Measurements from ENCODE around the gene NOP10.

Gene NOP10

DNA sequence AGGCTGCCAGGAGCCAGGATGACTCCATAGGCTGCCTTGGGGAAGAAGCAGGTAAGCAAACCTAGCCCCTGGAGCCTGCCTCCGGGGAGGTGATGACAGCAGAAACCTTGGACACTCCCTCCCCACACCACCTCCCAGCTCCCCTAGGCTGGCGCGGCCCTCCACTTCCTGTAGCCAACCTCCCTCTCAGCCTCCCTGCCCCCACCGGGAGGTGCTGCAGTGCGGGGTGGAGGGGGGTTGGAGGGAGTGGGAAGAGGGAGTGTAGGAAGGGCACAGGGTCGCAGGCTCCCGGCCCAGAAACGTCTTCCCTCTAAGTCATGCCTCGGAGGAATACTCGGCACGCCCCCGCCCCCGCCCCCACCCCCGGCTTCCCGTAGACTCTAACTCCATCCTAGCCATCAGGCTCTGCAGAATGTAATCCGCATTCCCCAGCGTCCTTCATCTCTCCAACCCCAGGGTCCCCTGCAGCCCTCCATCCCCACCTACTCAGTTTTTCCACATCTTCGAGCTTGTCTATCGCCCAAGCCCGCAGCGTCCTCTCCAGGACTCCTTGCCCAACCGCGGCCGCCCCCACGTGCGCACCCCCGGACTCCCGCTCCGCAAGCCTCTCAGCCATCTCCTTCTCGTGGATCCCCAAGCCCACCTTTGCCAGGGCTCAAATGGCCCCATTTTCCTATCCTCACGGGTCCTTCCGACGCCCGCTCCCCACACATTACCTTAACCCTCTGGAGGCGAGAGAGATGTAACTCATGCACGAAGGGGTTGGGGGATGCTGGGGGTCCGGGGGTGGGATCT, 23.5 kb upstream of the NOP10 start:
- TF ChIP-seq, protein P1, sequence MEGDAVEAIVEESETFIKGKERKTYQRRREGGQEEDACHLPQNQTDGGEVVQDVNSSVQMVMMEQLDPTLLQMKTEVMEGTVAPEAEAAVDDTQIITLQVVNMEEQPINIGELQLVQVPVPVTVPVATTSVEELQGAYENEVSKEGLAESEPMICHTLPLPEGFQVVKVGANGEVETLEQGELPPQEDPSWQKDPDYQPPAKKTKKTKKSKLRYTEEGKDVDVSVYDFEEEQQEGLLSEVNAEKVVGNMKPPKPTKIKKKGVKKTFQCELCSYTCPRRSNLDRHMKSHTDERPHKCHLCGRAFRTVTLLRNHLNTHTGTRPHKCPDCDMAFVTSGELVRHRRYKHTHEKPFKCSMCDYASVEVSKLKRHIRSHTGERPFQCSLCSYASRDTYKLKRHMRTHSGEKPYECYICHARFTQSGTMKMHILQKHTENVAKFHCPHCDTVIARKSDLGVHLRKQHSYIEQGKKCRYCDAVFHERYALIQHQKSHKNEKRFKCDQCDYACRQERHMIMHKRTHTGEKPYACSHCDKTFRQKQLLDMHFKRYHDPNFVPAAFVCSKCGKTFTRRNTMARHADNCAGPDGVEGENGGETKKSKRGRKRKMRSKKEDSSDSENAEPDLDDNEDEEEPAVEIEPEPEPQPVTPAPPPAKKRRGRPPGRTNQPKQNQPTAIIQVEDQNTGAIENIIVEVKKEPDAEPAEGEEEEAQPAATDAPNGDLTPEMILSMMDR (IDR thresholded peaks at IDR 0.05), result no peak

DNA sequence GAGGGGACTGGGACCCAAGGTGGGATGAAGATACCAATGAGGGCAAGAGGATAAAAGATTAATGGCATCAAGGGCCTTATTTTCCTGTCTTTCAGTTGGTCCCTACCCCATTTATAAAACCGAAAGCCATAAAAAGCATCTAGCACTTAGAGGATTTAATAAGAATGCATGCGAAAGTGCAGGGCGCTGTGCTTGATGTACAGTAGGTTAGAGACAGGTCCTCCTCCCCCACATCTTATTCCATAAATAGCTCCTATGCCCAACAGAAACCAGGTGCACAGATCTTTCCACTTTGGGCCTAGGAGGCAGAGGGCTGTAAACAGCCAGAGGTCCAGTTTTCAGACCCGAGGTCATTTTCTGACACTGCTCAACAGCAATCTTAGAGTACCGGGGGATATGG, 22.9 kb upstream of the NOP10 start:
- TF ChIP-seq, protein P1 (IDR thresholded peaks at IDR 0.05), result no peak

DNA sequence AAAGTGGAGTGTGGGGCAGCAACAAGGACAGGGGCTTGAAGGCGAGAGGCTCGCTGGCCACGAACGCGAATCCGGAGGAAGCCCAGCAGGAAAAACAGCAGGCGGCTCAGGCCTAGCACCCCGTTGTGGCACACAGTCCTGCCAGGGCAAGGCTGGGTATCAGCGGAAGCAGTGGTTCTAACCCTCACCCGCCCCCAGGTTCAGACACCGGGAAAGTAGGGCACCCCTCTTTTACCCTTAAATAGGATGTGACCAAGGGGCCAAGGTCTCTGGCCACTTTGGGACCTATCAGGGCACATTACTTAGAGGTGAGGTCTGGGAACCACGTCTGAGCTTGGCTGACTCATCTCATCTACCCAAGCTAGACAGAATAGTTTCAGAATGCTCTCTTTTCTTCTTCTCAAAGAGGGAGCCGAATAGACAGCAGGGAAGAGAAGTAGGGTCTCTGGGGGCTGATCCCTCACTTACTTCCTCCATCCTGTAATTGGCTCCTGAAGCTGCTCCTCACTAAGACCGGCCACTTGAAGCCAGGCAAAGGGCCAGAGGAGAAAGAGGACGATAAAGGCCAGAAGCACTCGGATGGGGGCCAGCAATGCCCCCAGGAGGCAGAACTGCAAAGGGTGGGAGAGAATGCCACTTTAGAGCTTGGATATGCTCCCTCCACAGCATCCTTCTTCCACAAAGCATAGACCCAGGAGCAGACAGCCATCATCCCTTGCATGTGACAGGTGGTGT, 22.3 kb upstream of the NOP10 start:
- TF ChIP-seq, protein P1 (IDR thresholded peaks at IDR 0.05), result no peak

DNA sequence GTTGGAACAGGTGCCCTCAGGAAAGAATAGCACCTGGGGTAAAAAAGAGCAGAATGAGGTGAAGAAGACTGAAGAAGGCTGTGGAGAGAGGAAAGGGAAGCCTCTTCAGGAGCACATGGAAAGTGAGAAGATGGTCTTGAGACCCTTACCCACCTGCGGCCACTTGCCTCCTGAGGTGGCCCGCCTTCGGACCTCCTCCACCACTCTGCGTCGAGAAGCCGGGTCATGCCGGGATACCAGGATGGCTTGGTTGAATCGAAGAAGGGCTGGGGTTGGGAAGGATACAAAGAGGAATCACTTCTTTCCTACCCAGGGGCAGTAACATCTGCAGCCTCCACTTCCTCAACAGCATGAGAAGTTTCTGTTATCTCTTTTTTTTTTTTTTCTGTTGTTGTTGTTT, 21.1 kb upstream of the NOP10 start:
- TF ChIP-seq, protein P1 (IDR thresholded peaks at IDR 0.05), result no peak

DNA sequence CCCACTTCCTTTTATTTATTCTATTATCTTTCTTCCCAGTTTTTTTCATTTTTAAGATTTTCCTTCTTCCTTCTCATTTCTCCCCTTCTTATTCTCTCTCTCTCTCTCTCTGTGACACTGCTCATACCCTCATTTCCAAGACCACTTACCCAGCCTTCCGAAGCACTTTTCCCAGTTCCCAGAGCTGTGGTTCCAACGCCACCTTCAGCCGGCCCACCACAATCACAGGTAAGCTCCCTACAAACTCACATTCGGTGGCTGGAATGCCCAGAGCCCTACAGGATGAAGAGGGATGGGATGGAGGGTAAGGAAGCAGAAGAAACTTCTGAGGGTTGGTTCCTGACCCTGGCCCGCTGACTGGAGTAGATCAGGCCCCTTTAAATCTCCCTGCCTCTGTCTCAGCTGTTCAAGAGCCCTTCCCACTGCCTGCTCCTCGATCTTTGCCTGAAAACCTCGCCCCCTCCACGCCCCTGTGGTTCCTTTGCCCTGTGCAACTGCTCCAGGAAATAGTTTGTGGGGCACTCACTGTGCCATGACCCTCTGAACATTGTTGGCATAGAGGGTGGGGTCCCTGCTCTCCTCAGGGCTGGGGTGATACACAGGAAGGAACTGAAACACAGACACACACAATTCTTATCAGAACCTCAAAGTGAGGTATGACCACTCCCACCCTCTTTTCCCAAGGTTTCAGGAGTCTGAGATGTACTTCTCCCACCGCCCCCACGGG, 19.3 kb upstream of the NOP10 start:
- TF ChIP-seq, protein P1 (IDR thresholded peaks at IDR 0.05), result no peak

DNA sequence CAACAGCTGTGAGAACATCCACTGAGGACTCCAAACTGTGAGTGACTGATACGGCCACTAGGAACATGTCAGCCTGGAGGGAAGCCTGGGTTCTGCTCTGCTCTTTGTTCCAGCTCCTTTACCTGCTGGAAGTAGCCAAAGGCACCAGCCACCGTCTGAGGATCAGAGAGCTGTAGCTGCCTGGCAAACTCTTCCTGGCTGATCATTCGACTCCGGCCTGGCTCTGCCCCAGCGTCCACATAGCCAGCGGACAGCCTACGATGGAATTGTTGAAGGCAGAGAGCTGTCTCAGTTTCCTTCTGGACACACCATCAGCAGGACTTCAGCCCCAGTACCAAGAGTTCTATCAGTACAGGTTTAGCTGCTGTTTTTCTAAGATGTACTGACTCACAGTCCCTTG, 18.3 kb upstream of the NOP10 start:
- TF ChIP-seq, protein P1 (IDR thresholded peaks at IDR 0.05), result no peak

DNA sequence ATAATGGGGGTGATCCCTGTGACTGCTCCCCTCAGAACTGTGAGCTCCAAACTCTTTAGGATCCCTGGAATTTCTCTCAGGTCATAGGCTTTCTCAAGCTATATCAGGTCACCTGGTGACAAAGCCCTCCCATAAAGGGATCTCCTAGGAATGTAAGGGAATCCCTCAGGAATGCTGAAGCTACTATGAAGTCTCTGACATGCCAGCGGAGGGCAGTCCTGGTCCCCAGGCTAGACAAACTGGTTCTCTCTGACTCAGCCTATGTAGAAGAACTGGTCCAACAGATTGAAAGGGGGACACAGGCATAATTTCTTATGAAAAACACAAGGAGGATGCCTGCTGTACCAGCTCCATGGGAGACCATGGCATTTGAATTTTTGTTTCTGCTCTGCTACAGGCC, 17.4 kb upstream of the NOP10 start:
- TF ChIP-seq, protein P1 (IDR thresholded peaks at IDR 0.05), result no peak

All from LNCAP (cell line).